ENCODE data around the gene ABHD17C. TPM values are rescaled to one million over a fixed set of nuclear protein-coding genes. Genes with fewer than 3 reads are reported as not detected.

ABHD17C gene
- polyA plus RNA-seq, 1 donor (not counting 4 experiments of a cell fraction or from before 2014, with no cell fraction given): 23.3 TPM

DNA sequence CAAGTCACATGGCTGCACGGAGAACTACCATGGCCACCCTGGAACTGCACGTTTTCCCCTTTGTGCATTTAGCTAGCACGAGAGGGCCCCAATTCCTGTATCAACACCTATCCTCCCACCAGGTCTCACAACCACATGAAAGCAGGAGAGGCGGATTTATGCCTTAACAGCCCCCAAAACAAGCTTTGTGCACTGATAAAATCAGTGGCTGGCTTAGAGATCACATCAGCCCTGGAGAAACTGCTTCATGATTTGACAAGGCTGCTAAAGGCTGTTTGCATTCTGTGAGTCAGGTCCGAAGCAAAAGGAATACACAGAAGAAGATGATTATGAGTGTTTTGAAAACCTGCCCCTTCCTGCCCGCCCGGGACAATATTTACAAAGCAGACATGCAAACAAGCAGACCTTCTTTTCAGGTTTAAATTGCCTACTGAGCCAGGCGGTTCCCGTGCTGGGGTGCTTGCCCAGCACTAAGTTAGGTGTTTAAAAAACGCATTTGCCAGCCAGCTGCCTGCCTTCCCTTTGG is 109.9 kb downstream of the ABHD17C start:
- Histone ChIP-seq H3K27me3 (ENCODE audit: control insufficient read depth, extremely low read depth, insufficient read depth, low read length) (no peaks in the 10 kb centered on the region), H3K9ac (ENCODE audit: control insufficient read depth, extremely low read depth, insufficient read depth, low read length) (no peak overlapping the region), H3K9me1 (ENCODE audit: control insufficient read depth, extremely low read depth, insufficient read depth, low read length) (no peaks in the 10 kb centered on the region), H3K4me1 (ENCODE audit: control insufficient read depth, extremely low read depth, insufficient read depth, low read length) (peaks cover 11% of the 10 kb centered on the region), H4K20me1 (ENCODE audit: control insufficient read depth, extremely low read depth, insufficient read depth, low read length) (no peaks in the 10 kb centered on the region), H3K9me3 (ENCODE audit: control insufficient read depth, low read depth, low read length) (no peaks in the 10 kb centered on the region), H3K79me2 (ENCODE audit: control insufficient read depth, insufficient read depth, low read length) (no peaks in the 10 kb centered on the region), H3K36me3 (ENCODE audit: control insufficient read depth in 2 of 2, extremely low read depth in 1 of 2, insufficient read depth in 2 of 2, low read length in 2 of 2) (no peaks in the 10 kb centered on the region), H3K27ac (ENCODE audit: control insufficient read depth, insufficient read depth, low read length) (no peak overlapping the region), H3K4me2 (ENCODE audit: control insufficient read depth, extremely low read depth, insufficient read depth, low read depth, low read length) (peak overlapping the region; percentile 65), H3K4me3 (ENCODE audit: control insufficient read depth in 2 of 3, extremely low read depth in 1 of 3, insufficient read depth in 2 of 3, low read depth in 1 of 3, low read length in 3 of 3) (peak overlapping the region in 1 of 3 experiments; percentile 30), H2AFZ (ENCODE audit: control insufficient read depth, low read length) (peak overlapping the region; percentile 69)
- TF ChIP-seq EZH2 (IDR thresholded peaks at IDR 0.05; ENCODE audit: low read length) (no peak), CTCF (optimal IDR thresholded peaks at IDR 0.05 in 1 of 3, IDR thresholded peaks at IDR 0.05 in 1 of 3, conservative IDR thresholded peaks at IDR 0.05 in 1 of 3; ENCODE audit: extremely low read depth in 1 of 3, insufficient read depth in 2 of 3, low read length in 3 of 3) (no peak)
- FAIRE-seq: peak; percentile 57
- no peak for DNase-seq (ENCODE audit: low read depth, low spot score)
- dilution Hi-C loops (cut with MboI; ENCODE audit: extremely low pct_ligation_motif_present, low sequenced_read_pairs): no loop called here

Small RNA genes lying within 50 kb of the gene (small RNA-seq; reads per million reads assigned to genes)
- gene RNU6-380P (ENCODE audit: insufficient read length in 3 of 3, low read depth in 3 of 3, low replicate concordance in 1 of 3): 0 reads per million in 3 experiments

Other genes with a start within 250 kb of the ABHD17C start
- gene CEMIP, start 84.1 kb downstream of the ABHD17C start, polyA plus RNA-seq: 1.5 to 2.3 TPM (median 2.2 TPM) in 3 replicates

Measured in keratinocyte (primary cell).